NCI-H1092 treated with DMSO at 0.1 percent for 48 hours (cell line): ENCODE results near the gene SPOP.
"Not testable (repeated sequence)": the region's sequence is repeated elsewhere in the genome, so short reads cannot be mapped to it uniquely, and the experiment has no call there.

Source experiments
- DNase-seq: peaks from one replicate; lab custom pipeline; 2025; lab: John Stamatoyannopoulos, UW

SPOP gene

GRCh38 chr17:49647256-49647585 is 30.7 kb downstream of the SPOP start:
- no peak for DNase-seq

GRCh38 chr17:49646391-49647255 is 31.3 kb downstream of the SPOP start:
- DNase-seq: no peak

DNA sequence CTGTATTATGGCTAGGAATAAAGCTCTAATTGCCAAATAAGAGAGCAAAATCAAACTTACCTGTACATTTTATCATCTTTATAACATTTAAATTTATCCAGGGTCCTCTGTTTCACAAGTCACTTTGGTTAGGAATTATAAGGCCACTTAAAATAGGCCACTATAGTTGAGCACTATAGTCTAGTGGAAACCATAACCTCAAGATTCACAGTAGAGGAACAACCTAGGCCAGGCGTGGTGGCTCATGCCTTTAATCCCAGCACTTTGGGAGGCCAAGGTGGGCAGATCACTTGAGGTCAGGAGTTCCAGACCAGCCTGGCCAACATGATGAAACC is 31.9 kb downstream of the SPOP start:
- not testable (repeated sequence) for DNase-seq

DNA sequence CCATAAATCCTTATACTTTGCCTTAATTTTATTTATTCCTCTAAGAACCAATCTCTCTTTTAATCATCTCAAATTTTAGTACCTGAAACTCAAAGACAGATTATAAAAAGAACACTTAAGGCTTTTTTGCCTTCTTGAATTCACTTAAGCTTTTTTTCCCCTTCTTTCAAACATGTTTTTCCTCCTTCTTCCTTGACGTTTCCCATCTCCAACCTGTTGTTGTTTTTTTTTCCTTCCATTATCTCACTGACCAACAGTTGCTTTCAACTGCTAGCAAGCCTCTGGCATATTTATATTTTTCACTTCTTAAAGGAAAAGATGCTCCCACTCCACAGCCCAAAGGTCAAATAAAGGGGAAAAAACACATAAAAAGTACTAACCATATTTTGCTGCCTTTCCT is 32.2 kb downstream of the SPOP start:
- DNase-seq: no peak

DNA sequence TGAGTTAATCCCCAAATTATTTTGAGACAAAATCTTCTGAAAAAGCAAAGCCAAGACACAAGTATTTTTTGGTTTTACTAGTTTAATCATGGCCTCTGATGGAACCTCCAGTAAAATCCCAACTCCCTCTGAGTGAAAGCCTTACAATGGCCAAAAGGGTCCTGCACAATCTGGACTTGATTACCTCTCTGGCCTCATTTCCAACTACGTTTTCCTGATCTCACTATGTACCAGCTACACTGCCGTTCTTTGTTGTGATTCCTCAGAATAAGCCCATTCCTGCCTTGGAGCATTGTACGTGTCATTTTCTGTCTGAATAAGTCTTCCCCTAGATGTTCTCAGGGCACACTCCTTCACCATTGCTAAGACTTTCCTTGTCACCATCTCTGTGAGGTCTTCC is 37.3 kb downstream of the SPOP start:
- DNase-seq: no peak

DNA sequence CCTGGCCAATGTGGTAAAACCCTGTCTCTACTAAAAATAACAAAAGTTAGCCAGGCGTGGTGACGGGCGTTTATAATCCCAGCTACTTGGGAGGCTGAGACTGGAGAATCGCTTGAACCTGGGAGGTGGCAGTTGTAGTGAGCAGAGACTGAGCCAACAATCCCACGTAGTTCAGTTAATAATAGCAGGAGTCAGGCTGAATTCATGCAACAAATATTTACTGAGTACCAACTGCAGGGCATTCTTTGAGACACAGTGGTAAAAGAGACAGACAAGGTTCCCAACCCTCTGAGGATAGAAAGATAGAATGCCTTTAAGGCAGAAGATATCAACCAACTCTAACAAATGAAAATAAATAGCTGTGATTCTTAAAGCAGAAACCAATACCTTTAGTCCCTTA is 39.1 kb downstream of the SPOP start:
- DNase-seq: no peak

DNA sequence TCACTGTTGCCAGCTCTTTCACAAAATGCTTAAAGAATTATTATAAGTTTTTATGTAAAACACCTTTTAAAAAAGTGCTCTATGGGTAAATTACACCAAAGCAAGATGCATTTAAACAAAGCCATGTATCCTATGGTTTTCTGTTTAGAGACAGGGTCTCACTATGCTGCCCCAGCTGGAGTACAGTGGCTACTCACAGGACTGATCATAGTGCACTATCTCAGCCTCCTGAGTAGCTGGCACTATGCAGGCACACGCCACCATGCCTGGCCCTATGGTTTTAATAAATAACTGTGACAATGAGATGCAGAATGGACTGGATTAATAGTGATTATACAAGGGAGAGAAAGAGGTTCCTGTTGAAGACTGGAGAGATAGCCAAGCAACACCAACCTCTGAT is 40.2 kb downstream of the SPOP start:
- no peak for DNase-seq

- DNase-seq: no peak
Measured at GRCh38 chr17:49637050-49637449, 40.8 kb downstream of the SPOP start.

DNA sequence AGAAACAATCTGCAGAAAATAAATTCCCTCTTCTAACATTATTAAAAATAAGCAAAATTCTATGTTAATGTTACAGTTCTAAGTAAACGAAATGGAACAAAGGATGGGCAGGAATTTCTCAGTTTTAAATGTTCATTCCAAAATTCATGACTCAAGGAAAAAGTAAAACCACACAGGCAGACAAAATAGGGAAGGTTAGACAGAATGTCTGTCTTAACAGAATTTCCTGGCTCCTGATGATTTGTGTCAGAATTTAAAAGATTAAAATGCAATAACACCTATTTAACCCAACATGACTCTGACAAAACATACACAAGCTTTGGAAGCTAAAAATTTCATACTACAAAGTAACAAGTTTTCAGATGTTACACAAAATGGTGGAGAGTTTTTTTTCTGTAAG is 42.8 kb downstream of the SPOP start:
- no peak for DNase-seq

- DNase-seq: no peak
Measured at GRCh38 chr17:49634485-49634860, 43.4 kb downstream of the SPOP start.

GRCh38 chr17:49633762-49634484 is 44.0 kb downstream of the SPOP start:
- no peak for DNase-seq

GRCh38 chr17:49633250-49633649 is 44.6 kb downstream of the SPOP start:
- no peak for DNase-seq

DNA sequence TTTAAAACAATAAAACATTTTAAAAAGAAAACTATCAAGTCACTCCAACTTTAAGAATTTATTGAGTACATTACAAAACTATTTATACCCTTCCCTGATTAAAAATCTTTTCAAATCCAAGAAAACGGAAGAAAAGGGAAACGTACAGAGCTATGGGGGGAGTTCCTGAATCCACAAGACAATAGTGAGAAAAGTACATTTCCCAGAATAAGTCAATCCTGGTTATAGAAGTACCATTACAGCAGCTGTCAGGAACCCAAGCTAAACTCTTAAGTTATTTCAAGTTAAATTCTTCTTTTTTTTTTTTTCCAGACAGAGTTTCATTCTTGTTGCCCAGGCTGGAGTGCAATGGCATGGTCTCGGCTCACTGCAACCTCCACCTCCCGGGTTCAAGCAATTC is 45.7 kb downstream of the SPOP start:
- DNase-seq: no peak

- no peak for DNase-seq
Measured at GRCh38 chr17:49631496-49631895, 46.4 kb downstream of the SPOP start.

DNA sequence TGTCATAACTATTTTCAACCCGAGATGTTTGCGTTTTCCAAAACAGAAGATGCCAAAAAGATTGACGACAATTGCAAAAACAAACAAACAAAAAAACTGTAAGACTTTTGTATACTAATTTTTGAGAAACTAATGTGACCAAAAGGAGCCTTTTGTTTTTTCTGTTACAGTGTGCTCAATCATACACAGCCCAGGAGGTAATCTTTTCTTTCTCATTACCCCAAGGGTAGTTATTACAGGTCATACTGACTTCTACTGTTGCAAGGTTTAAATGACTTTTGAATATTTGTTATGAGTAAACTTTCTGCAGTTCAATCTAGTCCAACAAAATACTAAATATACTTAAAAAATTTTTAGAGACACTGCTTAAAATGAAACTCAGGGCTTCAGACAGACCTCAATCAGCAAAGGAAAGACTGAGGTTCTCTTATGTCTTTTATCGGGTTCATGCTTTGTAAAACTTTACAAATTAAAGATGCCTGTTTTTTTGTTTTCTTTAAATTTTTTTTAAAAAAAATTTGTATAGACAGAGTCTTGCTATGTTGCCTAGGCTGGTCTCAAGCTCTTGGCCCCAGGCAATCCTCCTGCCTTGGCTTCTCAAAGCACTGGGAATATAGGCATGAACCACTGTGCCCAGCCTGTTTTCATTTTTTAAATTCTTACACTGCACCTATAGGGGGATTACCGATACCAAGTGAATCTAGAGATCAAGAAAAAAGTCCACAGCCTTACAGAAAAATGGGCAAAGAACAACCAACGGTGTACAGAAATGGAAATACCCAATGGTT is 47.6 kb downstream of the SPOP start:
- no peak for DNase-seq

DNA sequence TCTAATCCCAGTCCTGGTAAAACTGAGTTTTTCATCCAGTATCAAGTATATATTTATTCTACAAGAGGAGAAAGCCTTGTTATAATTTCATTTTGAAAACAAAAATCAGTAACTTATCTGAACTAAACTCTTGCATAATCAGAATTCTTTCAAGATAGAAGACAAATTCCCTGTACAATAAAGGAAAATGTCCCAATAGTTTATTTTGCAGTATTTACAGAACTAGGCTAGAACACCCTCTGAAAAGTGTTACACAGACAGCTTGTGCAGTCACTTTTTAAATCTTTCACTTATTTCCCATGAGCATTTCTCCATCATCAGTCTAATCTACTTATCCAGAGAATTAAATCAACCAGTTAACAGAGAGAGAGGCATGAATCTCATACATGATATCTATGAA is 48.5 kb downstream of the SPOP start:
- no peak for DNase-seq

GRCh38 chr17:49624896-49625295 is 53.0 kb downstream of the SPOP start:
- no peak for DNase-seq

DNA sequence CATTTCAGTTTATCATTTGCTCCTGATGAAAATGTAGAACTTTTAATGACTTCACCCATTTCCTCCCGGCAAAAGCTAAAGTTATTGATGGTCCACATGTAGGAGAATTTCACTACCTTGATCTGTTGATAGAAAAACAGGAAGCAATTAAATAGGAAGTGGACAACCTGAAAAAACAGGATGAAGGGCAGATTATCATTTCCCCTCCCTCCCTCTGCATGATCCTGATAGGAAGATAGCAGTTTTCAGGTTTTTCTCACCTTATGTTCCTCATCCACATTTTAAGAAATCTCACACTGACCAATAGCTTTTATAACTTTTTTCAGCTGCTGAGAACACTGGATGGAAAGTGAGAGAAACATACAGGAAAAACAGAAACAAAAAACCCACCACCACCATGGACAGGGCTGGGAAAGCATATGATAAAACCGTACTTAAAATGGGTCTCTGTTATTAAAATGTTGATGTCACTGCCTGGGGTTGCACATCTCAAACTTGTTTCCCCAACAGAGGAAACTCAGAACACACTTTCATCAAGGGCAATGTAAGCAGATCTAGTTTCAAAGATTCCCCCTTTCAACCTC is 55.9 kb downstream of the SPOP start:
- no peak for DNase-seq

GRCh38 chr17:49621420-49621819 is 56.5 kb downstream of the SPOP start:
- DNase-seq: no peak

GRCh38 chr17:49618028-49618611 is 59.8 kb downstream of the SPOP start:
- no peak for DNase-seq

DNA sequence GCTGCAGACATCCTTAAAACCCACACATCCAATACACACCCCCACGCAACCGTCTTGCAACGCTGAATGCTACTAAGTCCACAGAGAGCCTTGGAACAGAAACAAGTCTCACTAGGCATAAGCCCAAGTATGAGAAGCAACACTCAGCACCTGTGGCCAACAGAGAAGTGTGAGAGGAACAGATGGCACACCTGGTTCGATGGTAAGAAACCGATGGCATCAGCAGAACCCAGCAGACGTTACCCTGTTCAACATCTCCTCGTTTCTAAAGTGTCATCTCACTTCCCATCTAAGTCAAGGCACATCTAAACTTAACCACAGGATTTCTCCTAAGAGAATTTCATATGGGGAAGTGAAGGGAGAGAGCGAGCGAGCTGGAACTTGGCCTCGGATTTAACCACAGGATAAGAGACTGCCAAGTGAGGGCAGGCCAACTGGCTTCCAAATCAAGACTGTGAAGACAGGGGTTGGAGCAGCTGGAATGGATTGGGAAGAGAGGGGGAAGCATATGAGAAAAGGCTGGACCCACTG is 61.2 kb downstream of the SPOP start:
- no peak for DNase-seq

DNA sequence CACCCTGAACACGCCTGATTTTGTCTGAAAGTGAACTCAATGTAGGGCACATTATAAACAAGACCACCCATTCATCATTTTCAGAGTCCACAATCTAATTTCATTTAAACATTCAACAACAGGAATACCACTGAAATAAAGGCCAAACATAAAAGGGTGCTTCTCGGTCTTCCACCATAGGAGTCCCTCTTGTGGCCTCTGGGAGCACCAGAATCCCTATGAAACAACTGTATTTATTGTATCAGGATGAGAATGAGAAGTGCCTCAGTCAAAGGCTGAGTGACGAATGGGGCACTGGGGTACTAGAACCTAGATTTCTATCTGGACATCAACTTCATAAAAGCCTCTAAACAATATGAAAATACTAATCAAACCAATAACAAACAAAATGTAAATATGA is 61.8 kb downstream of the SPOP start:
- DNase-seq: no peak
